Stimulated activated CD4-positive, alpha-beta T cell treated with anti-CD3 and anti-CD28 coated beads, Interleukin-4, amount 100 ng/mL, for 24 hours (primary cell): ENCODE measurements around the gene NAXE.
"Not testable (repeated sequence)": the region's sequence is repeated elsewhere in the genome, so short reads cannot be mapped to it uniquely, and the experiment has no call there.

Source experiments
- DNase-seq: peaks from one replicate; pipeline ENCODE4 v3.0.0-alpha.2; 2020

The NAXE gene

GRCh38 chr1:156625436-156626078 lies 34.0 kb downstream of the NAXE start:
- DNase-seq = peak; percentile 67

GRCh38 chr1:156626079-156626438 lies 34.5 kb downstream of the NAXE start:
- DNase-seq = no peak

- DNase-seq = peak; percentile 44
These were observed 35.8 kb downstream of the NAXE start for GRCh38 chr1:156627313-156627880.

- DNase-seq = no peak
These were observed 38.4 kb downstream of the NAXE start for GRCh38 chr1:156629823-156630449.

GRCh38 chr1:156631152-156631551 lies 39.6 kb downstream of the NAXE start:
- DNase-seq = not testable (repeated sequence)

- DNase-seq = no peak
These were observed 40.8 kb downstream of the NAXE start for GRCh38 chr1:156632355-156632754.

- no peak for DNase-seq
These were observed 46.8 kb downstream of the NAXE start for GRCh38 chr1:156638189-156638985.

- no peak for DNase-seq
These were observed 48.1 kb downstream of the NAXE start for GRCh38 chr1:156639601-156640101.

GRCh38 chr1:156640842-156641706 lies 49.5 kb downstream of the NAXE start:
- DNase-seq = no peak

GRCh38 chr1:156641761-156642264 lies 50.2 kb downstream of the NAXE start, which contains the start of gene BCAN:
Gene BCAN (plus strand): TSS chr1:156642117. CDS start chr1:156646055, 3,938 bp downstream.
- no peak for DNase-seq

- no peak for DNase-seq
These were observed 50.9 kb downstream of the NAXE start for GRCh38 chr1:156642265-156643048.

- DNase-seq = no peak
These were observed 51.6 kb downstream of the NAXE start for GRCh38 chr1:156643049-156643777.

- DNase-seq = no peak
These were observed 52.2 kb downstream of the NAXE start for GRCh38 chr1:156643778-156644092.
